Myocyte (in vitro differentiated cells): ENCODE measurements around the gene NCOA5. TPM values are rescaled to one million over a fixed set of nuclear protein-coding genes. Genes with fewer than 3 reads are reported as not detected.
A peak's percentile ranks its signal among the peaks of the same experiment; 100 is the strongest.

Source experiments
- DNase-seq: peaks from one replicate; pipeline ENCODE4 v3.0.0-alpha.2; 2012; ENCODE audit warnings: low read depth
- polyA plus RNA-seq: library from polyadenylated mRNA; unstranded; fragments of >200 nt; gene quantifications from one replicate; pipeline ENCODE4 v1.2.1, GENCODE V29; 2012; ENCODE audit warnings: missing spikeins
- total RNA-seq: library from RNA; depleted of rRNA; stranded (reverse); fragments of >200 nt; gene quantifications from 2 replicates; pipeline ENCODE4 v1.2.3, GENCODE V29; 2014

NCOA5 gene
- 21.4 and 22.9 TPM in 2 replicates for total RNA-seq
- 18.3 TPM for polyA plus RNA-seq

DNA sequence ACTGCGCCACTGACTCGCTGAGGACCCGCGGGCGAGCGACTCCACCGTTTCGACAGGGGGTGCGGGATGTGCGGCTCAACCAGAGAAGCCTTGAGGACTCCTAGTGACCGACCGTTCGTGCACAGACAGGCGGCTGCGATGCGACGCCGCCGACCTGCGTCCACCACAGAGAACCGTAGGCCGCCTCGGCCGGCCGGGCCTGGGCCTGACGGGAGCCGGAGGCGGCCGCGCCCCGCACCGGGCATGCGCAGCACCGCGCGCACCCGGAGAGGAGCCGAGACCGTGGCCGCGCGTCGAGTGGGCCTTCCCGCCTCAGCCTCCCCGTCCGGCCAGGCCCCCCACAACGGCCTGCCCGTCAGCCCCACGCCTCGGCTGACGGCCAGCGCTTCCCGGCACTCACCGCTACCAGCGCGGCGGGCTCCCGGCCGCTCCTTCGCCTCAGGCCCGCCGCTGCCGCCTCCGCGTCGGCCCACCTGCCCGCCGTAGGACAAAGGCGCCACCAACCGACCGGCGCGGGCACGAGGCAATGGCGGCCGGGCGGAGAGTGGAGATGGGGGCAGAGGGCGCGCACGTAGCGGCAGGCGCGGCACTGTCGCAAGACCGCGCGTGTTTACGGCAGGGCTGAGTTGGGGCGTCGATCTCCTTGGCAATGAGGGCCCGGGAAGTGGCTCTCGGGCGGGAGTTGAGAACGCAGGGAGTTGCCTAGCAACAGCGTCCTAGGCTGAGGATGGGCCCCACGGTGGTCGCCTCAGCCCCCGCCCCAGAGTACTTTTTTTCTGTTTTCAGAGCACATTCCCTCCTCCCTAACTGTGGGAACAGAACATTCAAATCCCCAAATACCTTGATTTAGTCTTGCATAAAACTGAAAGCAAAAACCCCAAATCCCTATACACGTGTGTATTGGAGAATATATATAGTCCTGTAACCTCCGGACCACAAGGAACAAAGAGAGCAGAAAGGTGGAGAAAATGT, at the start of gene NCOA5:
TSS of gene NCOA5 (minus strand) at position 546 of the 972 bp plus-strand sequence. CDS start 10,538 bp downstream, outside the sequence.
- DNase-seq = peak; percentile 97

DNA sequence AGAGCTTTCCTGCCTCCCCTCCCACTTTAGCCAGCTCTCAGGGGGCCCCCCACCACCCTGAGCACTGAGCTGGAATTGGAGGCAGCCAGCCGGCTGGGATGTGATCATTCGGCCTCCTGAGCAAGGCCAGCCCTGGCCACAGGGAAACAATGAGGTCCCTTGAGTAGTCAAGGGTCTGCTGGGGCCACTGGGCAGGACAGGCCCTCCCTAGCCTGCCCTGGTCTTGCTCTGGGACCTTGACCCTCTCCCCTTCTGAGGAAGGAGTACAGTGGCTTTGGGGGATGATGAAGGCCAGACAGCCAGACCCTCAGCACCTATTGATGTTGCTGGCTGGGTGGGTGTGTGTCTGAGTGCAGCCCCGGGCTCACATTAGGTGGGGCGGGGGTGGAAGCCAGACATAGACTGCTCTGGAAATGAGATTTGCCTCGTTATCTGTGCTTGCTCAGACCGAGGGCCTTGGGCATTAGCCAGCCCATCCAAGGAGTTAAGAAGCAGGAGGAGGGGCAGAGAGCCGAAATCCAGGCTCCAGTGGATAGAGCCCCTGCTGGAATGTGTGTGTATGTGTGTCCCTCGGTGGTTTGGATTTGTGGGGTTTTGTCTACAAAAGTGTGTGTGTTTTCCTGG, 49.6 kb upstream of the NCOA5 start:
- no peak for DNase-seq

DNA sequence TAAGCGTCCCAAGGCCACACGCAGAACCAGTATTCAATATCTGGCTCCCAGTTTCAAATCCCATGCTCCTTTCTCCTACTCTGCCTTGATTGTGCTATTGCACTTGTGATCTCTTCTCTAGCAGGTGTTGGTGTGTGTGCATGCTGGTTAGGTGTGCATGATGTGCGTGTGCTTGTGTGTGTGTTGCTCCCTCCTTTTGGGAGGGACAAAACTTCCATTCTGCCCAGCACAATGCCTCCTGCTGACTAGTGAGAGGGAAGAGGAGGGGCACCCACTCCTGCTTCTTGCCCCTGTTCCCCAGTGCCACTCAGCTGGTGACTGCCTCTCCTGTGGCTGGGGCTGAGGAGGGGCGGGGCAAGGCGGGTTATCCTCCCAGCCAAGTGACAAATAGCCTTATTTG, 48.1 kb upstream of the NCOA5 start:
- no peak for DNase-seq

DNA sequence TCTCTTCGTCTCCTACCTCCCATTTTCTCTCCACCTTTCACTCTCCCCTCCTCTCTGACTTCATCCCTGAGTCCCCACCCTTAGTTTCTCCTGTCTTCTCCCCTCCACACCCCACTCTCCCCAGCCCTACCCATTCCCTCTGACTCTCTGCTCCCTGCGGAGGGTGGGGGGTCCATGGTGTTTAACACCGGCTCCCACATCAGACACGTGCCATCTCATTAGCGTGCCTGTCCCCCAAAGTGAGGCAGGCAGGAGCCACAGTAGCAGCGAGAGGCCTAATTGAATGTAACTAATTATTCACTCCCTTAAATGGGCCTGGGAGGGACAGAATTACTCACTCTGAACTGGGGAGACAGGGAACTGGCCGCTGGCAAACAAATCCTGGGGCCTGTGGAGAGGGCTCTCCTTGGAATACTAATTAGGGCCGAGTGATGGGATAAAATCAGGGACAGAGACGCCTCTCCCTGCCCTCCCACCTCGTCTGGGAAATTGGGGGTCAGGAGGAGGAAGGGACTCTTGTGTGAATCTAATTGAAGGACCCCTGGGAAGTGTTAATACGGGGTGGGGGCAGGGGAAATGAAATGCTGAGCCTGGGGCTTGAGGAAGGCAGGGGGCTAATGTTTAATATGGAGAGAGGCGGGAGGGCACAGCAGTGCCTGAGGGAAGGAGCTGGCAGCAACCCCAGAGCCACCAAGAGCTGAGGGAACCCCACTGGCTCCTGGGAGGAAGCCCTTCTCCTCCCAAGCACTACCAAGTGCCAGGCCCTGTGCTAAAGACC, 46.3 kb upstream of the NCOA5 start:
- DNase-seq = no peak

DNA sequence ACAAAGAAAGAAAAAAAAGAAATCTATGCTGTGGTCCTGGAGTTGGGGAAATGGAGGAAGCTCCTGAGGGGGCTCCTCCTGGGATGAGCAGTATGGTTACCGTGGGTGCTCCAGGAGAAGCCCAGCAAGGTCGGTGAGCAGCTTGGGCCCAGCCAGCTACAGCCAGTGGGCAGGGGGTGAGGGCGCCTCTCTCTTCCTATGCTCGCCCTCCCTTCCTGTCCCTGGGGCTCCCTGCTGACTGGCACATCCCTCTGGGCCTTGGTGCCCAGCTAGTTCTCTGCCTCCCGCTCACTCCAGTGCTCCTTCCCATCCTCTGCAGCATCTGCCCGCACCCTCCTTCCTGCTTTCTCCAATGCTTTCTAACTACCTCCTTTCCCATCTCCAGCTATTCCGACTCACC, 45.0 kb upstream of the NCOA5 start:
- DNase-seq = no peak

DNA sequence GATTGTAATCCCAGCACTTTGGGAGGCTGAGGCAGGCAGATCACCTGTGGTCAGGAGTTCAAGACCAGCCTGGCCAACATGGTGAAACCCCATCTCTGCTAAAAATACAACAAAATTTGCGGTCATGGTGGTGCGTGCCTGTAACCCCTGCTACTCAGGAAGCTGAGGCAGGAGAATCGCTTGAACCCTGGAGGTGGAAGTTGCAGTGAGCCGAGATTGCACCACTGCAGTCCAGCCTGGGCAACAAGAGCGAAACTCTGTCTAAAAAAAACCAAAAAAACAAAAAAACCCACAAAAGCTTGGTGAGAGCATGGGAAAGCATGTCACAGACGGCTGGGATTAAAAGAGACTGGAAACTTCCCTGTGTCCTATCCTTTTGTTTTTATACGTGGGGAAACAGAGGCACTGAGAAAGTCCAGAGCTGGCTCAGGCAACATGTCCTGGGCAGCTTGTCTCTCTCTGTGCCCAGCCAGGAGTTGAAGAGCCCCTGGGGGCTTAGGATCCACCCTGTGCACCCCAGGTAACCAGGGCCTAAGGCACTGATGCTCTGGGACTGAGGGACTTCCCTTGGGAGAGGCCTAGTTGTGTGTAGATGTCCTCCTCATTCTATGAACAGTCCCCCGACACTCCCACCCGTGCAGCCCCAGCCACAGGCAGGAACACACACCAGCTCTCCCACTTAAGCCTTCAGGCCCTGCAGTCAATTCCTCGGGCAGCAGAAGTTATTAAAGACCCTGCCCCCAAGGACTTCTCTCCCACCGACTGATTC, 44.3 kb upstream of the NCOA5 start:
- no peak for DNase-seq

DNA sequence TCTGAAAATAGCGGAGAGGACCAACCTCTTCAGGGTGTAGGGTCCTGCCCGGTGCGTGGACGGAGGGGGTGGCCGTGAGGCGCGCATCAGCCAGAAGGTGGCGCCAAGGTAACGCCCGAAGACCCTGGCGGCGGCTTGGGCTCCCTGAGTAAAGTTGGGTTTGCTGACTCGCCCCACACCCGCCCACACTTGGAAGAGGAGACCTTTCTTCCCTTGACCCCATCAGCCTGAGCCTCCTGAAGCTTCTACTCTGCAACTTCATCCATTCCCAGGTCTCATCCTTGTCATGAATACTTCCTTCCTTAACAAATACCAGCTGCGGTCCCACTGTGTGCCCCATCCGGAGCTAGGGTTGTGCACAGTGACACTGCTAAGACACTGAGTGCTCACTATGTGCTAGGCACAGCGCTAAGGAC, 43.0 kb upstream of the NCOA5 start:
- DNase-seq = peak; percentile 61

DNA sequence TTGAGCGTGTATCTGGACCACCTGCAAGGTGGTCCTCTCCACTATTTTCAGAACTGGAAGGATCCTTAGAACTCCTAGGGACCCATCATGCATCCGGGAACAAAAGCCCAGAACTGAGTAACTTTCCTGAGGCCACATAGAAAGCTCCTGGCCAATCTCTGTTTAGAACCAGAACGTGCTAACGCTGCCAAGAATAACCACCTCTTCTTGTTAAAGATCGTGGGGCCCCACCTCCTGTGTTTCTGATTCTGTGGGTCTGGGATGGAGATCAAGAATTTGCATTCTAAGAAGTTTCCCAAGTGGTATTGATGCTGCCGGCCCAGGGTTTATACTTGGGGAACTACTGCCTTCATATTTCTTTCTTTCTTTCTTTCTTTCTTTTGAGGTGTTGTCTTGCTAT, 41.6 kb upstream of the NCOA5 start:
- DNase-seq = no peak

DNA sequence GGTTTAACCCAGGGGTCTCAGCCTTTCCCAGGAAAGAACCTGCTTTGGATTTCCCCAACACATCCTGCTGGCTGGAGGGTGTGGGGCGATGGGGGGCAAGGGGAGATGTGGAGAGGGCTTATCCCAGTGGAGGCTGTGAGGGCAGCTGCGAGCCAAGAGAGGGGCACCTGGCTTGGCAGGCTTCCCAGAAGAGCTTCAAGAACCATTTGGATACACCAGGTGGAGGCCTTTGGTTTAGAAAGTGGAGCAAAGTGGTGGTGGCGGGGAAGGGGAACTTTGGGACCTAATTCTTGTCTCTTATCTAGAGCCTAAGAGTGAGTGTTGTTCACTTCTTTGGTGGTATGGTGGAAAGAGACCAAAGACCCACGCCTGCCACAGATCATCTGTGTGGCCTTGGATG, 40.8 kb upstream of the NCOA5 start:
- DNase-seq = no peak

DNA sequence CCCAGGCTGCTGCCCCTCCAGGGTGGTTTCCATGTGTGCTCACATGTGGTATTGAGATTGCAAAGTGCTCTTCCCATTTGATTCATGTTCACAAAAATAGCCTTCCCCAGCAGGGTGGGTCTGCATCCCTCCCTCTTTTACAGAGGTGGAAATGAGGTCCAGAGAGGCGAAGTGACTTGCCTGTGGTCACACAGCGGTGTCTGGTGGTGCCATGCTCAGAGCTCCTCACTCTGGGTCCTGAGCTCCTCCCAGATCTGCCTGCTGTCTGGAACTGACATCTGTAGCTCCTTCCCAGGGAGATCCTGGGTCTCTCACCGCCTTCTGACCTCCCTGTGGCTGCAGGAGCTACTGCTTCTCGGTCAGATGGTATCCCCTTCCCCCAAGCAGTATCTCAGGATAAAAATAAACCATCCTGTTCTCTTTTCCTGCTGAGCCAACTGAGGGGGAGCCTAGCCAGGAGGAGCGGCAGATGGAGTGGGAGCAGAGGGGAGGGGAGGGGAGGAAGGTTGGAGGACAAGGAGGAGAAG, 40.3 kb upstream of the NCOA5 start:
- DNase-seq = peak; percentile 12

DNA sequence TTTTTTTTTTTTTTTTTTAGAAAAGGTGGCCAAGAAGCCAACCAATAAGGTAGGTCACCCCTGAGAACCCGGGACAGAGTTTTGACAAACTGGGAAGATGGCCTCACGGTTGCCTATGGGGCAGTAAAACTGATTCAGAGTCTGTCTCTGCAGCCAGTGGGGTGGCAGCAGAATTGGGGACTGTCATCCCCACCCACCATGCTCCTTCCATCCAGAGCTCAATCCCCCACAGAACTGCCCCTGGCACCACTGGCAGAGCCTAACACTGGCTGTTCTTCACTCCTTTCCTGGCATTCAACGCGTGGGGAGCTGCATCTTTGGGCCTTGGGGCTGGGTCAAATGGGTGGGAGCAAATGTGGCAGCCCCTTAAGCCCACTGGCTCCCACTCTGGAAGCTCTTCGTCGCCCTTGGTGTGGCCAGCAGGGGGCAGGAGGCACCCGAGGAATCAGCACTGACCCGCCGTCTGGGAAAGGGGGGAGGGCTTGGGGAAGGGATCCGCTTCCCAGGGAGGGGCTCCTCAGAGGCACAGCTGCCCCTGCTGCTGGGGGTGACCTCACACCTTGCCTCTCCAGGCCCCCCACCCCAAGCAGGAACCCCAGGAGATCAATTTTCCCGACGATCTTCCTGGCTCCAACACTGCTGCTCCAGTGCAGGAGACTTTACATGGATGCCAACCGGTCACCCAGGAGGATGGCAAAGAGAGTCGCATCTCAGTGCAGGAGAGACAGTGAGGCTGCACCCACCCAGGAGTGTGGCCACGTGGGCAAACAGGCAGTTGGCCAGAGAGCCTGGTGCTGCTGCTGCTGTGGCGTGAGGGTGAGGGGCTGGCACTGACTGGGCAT, 38.8 kb upstream of the NCOA5 start:
- peak; percentile 9 for DNase-seq

DNA sequence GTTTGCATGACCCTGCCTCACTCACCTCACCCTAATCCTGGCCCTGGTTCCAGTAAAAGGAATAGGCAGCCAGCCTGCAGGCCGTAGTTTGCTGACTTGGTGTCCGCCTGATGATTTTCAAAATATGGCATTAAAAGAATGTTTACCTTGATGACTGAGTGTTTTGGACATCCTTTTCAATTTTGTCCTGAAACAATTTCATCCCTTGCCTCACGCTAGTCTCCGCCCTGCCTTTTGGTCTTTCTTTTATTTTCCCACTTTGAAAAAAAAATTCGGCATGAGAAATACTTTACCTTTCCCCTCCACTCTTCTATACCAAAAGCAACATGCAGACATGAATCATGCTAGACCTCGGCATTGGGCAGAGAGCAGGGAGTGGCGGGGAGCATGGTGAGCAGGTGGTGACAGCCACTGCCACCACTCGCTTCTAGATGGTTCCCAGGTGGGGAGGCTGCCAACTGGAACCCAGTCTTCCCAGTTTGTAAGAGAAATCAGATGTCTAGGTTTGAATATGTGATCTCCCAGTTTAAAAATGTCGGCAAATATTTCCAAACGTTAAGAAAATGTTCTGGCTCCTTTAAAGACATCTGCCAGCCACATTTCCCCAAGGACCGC, 37.7 kb upstream of the NCOA5 start:
- no peak for DNase-seq

DNA sequence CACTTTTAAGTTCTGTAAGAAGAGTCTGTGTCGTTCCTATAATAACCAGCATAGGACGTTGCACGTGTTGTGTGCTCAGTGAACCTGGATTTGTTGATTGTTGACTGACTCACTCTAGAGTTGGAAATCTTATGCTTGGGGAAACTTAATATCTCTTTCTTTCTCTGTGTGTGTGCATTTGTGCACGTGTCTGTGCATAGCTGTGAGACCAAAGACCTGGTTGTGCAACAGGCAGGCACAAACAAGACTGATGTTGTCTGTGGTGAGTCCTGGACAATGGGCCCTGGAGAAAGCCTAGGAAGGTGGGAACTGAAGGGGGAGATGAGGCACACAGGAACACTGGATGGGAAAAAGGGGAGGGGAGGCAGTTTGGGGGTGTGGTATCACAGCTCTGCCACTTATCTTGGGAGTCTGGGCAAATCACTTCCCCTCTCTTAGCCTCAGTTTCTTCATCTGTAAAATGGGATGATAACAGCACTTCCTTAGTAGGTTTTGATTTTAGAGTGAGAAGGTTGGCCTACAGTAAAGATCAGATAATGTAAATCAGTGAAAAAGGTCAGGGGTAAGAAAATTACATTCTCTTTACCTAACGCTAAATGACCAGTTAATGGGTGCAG, 36.8 kb upstream of the NCOA5 start:
- DNase-seq = no peak

DNA sequence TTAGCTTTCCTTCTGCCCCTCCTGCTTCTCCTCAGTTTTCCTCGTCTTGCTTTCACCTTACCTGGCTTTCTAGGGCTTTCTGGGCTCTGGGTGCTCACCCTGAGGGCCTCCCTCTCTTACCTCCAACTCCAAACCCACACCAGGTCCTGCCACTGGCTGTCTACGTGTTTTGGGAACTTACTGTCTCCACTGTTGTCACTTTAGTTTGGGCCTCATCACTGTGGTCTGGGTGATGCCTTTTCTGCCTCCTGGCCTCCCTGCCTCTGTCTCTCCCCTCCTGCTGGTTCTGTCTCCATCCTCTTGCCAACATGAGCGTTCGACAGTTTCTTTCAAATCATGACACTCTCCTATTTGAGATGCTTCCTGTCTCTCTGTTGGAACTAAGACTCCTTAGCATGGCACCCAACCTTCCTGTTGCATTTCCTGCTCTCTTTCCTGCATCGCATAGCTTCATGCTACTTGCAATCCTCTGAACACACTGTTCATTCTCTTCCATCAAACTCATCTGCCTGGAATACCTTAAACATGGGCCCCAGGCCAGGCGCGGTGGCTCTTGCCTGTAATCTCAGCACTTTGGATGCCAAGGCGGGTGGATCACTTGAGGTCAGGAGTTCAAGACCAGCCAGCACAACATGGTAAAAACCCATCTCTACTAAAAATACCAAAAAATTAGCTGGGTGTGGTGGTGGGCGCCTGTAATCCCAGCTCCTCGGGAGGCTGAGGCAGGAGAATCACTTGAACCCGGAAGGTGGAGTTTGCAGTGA, 33.9 kb upstream of the NCOA5 start:
- no peak for DNase-seq

DNA sequence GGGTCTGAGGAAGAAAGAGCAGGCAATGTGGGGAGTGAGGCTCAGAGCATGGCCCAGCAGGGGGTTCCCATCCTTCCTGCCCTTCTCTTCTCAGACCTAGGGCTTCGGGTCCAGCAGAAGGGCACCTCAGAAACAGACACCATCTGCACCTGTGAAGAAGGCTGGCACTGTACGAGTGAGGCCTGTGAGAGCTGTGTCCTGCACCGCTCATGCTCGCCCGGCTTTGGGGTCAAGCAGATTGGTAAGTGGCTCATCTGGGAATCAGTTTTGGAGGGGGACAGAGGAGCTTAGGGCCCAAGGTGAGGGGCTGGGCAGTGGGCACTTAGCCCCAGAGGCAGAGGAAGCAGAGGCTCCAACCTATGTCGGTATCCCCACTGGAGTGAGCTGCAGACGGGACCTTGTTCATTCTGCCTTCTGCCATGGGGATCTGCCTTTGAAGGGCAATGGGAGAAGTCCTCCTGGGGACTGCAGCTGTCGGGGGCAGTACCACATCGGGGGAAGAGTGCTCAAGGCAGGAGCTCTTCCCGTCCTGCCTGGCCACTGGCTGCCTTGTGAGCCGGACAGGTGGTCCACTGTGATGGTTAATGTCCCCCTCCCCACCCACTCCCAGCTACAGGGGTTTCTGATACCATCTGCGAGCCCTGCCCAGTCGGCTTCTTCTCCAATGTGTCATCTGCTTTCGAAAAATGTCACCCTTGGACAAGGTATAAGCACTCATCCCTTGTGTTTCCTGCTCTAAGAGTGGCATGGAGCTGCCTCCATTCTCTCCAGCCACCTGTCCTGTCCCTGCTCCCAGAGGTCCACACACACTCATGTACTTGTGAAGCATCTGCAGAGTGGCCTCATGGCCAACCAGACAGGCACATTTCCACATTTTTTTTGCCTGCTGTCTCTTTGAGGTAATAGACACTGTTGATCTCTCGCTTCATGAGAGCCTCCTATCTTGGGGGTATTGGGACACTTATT, 33.0 kb upstream of the NCOA5 start:
- DNase-seq = no peak

DNA sequence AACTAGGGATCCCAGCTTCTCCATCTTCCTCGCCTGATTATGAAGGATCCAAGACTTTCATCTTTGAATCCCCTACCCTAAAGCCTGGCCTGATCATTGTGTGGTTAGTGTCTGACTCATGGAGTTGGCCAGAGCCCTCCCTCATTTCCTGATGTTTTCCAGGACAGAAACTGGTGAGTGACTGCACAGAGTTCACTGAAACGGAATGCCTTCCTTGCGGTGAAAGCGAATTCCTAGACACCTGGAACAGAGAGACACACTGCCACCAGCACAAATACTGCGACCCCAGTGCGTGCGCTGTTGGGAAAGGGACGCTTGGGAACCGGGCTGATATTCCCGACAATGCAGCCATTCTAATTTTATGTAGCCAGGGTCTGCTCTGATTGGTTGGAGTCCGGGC, 32.3 kb upstream of the NCOA5 start:
- peak; percentile 16 for DNase-seq
